Measurements from ENCODE around the gene TH. TPM values are rescaled to one million over a fixed set of nuclear protein-coding genes. Genes with fewer than 3 reads are reported as not detected.

The TH gene
- total and polyA plus RNA-seq, 2 experiments from 2014 or later = not detected

DNA sequence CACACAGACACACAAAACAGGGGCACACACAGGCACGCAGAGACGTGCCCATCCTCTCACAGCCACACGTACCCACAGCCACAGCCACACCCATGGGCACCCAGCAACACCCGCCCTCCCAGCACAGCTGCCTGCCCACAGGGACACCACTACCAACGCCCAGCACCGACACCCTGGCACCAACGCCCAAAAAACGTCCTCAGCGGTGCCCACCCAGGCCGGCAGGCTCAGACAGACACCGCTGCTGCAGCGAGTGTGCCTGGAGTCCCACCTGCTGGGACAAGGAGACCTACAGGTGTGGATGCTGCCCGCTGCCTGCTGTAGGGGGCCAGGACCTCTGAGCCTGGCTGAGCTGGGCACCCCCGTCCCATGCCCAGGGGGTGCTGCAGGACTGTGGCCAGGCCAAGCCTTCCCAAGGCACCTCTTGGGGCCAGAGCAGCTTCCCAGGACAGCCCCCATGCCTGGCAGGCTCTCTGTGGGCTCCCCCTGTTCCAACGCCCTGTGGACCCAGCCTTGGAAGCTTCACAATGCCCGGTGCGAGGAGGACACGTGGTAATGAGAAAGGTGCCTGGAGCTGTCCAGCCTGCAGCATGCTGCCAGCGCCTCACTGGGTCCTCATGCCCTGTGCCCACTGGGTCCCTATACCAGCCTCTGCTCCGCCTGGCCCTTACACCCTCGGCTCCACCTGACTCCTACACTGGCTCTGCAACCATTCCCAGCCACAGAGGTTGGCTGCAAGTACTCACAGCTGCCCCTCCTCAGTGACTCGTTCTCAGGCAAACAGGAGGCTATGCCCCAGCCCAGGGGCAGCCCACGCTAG lies 45.8 kb upstream of the TH start:
- H3K4me3 ChIP-seq = no peak overlapping the region
- H3K36me3 ChIP-seq = no peaks in the 10 kb centered on the region
- no peak overlapping the region for H3K27ac ChIP-seq
- no peak for DNase-seq (ENCODE audit: low read depth in 1 of 2, low spot score in 1 of 2)
- TF ChIP-seq, protein P1, sequence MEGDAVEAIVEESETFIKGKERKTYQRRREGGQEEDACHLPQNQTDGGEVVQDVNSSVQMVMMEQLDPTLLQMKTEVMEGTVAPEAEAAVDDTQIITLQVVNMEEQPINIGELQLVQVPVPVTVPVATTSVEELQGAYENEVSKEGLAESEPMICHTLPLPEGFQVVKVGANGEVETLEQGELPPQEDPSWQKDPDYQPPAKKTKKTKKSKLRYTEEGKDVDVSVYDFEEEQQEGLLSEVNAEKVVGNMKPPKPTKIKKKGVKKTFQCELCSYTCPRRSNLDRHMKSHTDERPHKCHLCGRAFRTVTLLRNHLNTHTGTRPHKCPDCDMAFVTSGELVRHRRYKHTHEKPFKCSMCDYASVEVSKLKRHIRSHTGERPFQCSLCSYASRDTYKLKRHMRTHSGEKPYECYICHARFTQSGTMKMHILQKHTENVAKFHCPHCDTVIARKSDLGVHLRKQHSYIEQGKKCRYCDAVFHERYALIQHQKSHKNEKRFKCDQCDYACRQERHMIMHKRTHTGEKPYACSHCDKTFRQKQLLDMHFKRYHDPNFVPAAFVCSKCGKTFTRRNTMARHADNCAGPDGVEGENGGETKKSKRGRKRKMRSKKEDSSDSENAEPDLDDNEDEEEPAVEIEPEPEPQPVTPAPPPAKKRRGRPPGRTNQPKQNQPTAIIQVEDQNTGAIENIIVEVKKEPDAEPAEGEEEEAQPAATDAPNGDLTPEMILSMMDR (IDR thresholded peaks at IDR 0.05; ENCODE audit: low read depth, low read length) = no peak
- H3K27me3 ChIP-seq = peaks cover 16% of the 10 kb centered on the region
- H3K4me1 ChIP-seq (ENCODE audit: low read depth) = no peaks in the 10 kb centered on the region
- no peaks in the 10 kb centered on the region for H3K9me3 ChIP-seq (ENCODE audit: low read depth)

DNA sequence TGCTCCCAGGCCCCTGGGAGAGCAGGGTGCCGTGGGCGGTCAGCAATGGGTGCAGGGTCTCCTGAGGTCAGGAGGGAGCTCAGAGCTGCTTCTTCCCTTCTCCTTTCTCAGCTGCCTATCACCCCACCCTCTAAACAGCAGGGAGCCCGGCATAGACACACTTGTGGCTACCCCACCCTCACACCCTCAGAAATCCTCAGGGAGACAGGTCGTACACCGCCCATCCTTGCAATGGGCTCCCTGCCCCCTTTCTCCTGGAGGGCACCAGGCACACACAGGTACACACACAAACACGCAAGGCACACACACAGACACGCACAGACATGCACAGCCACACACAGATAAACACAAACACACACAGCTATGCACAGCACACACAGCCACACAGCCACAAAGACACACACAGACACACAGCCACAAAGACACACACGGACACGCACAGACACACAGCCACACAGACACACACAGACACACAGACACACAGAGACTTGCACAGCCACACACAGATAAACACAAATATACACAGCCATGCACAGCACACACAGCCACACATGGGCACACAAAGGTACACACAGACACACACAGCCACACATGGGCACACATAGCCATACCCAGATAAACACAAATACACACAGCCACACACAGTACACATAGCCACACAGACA lies 44.9 kb upstream of the TH start:
- Histone ChIP-seq H3K4me1 (ENCODE audit: low read depth) (no peaks in the 10 kb centered on the region), H3K9me3 (ENCODE audit: low read depth) (no peaks in the 10 kb centered on the region), H3K4me3 (no peak overlapping the region), H3K27me3 (peaks cover 16% of the 10 kb centered on the region), H3K27ac (no peak overlapping the region), H3K36me3 (no peaks in the 10 kb centered on the region)
- TF ChIP-seq, protein P1 (IDR thresholded peaks at IDR 0.05; ENCODE audit: low read depth, low read length) = no peak
- no peak for DNase-seq (ENCODE audit: low read depth in 1 of 2, low spot score in 1 of 2)

DNA sequence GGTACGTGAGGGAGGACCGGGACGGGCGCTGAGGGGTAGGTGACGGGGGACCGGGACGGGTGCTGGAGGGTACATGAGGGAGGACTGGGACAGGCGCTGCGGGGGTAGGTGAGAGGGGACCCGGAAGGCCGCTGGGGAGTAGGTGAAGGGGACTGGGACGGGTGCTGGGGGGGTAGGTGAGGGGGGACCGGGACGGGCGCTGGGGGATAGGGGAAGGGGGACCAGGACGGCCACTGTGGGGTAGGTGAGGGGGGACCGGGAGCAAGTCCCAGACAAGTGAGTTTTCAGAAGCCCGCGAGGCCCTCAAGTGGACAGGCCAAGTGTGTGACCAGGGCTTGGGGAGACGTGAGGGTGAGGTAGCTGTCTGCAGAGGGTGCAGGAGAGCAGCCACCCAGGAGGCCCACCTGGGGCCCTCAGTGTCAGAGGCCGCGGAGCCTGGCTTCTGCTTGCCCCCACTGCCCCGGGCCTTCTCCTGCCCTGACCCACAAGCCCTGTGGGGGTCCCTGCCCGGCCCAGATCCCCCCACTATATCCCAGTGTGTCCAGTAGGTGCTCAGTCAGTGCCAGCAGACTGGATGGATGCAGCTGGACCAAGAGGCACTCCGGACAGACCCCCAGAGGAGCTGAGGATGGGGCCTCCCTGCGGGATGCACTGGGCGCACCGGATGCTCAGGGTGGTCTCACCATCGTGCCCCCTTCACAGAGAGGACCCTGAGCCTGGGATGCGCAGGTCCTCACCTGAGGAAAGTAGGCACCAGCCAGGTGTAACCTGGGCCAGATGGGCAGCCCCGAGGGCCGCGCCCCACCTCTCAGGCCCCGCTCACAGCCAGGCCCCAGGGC lies 44.2 kb upstream of the TH start:
- Histone ChIP-seq H3K36me3 (no peaks in the 10 kb centered on the region), H3K9me3 (ENCODE audit: low read depth) (no peaks in the 10 kb centered on the region), H3K4me1 (ENCODE audit: low read depth) (no peaks in the 10 kb centered on the region), H3K4me3 (no peak overlapping the region), H3K27me3 (peaks cover 16% of the 10 kb centered on the region), H3K27ac (no peak overlapping the region)
- no peak for DNase-seq (ENCODE audit: low read depth in 1 of 2, low spot score in 1 of 2)
- TF ChIP-seq, protein P1 (IDR thresholded peaks at IDR 0.05; ENCODE audit: low read depth, low read length) = no peak

DNA sequence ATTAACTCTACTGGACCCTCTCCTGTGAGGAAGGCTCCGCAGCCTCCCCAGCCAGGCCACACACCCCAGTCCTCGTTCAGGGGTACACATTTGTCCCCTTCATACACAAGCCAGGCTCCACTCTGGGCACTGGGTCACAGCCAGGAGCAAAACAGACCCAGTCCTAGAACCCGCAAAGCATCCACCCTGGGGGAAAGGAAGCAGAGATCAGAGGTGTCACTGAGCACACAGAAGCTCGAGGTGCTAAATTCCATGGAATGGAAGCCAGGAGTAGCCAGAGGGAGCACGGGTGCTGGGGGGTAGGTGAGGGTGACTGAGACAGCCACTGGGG lies 43.6 kb upstream of the TH start:
- no peak overlapping the region for H3K4me3 ChIP-seq
- H3K36me3 ChIP-seq = no peaks in the 10 kb centered on the region
- H3K27ac ChIP-seq = no peak overlapping the region

More for the DNA sequence above, 43.6 kb upstream of the TH start:
- no peak for DNase-seq (ENCODE audit: low read depth in 1 of 2, low spot score in 1 of 2)
- TF ChIP-seq, protein P1 (IDR thresholded peaks at IDR 0.05; ENCODE audit: low read depth, low read length) = no peak
- no peaks in the 10 kb centered on the region for H3K9me3 ChIP-seq (ENCODE audit: low read depth)
- peaks cover 16% of the 10 kb centered on the region for H3K27me3 ChIP-seq
- H3K4me1 ChIP-seq (ENCODE audit: low read depth) = no peaks in the 10 kb centered on the region

Data from cardiac muscle cell (in vitro differentiated cells and primary cell).